ENCODE measurements around the gene PKP1. TPM values are rescaled to one million over a fixed set of nuclear protein-coding genes. Genes with fewer than 3 reads are reported as not detected.

The PKP1 gene
- total and polyA plus RNA-seq, 2 donors (not counting 3 experiments of a cell fraction or from before 2014, with no cell fraction given) = 0.01 TPM; not detected in 1

DNA sequence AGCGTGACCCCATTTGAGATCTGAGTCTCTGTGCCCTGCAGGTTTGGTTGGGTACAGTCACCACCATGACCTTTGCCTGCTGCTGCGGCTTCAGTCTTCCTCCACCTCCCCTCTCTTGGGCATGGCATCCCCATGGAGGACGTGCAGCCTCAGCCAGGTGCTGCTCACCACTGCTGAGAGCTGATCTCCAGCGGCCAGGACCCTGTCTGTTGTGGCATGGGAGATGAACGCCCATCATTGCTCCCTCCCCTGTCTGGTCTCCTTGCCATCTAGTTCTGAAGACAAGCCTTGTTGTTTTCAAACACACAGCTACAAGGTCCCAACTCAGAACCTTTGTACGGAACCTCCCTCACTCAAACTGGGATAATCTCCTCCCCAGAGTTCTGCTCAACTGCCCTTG lies 19.2 kb upstream of the PKP1 start:
- POLR2A ChIA-PET = no interaction called here
- Histone ChIP-seq H3K27me3 (ENCODE audit: control insufficient read depth in 2 of 2, insufficient read depth in 2 of 2, low read length in 2 of 2) (peaks cover 14 to 20% of the 10 kb centered on the region in 2 experiments), H3K9me3 (replicated peaks; ENCODE audit: control insufficient read depth, insufficient read depth, low read length) (no peaks in the 10 kb centered on the region), H3K4me2 (ENCODE audit: insufficient read depth, low read length) (no peak overlapping the region), H3K27ac (ENCODE audit: insufficient read depth, low read depth, low read length) (no peak overlapping the region), H3K4me1 (ENCODE audit: control insufficient read depth, extremely low read depth, insufficient read depth, low read length) (no peaks in the 10 kb centered on the region), H3K79me2 (ENCODE audit: control insufficient read depth, insufficient read depth, low read length) (no peaks in the 10 kb centered on the region), H2AFZ (ENCODE audit: low read depth, low read length) (no peak overlapping the region), H4K20me1 (replicated peaks; ENCODE audit: control insufficient read depth, extremely low read depth, insufficient read depth, low read length) (no peaks in the 10 kb centered on the region), H3K9ac (replicated peaks; ENCODE audit: extremely low read depth, insufficient read depth, low read length) (no peak overlapping the region), H3K36me3 (ENCODE audit: control insufficient read depth in 2 of 2, extremely low read depth in 1 of 2, insufficient read depth in 2 of 2, low read length in 2 of 2) (no peaks in the 10 kb centered on the region), H3K4me3 (replicated peaks in 1 of 3; ENCODE audit: insufficient read depth in 1 of 3, low read depth in 1 of 3, low read length in 3 of 3) (no peak overlapping the region), H3K9me1 (replicated peaks; ENCODE audit: control insufficient read depth, extremely low read depth, insufficient read depth, low read length) (no peaks in the 10 kb centered on the region)
- dilution Hi-C loops (cut with MboI; ENCODE audit: extremely low pct_ligation_motif_present, low sequenced_read_pairs) (no loop called here), intact Hi-C loops (cut with micrococcal nuclease) (no loop called here)
- CTCF ChIA-PET = interaction anchor here (1.5 to 2.3 kb wide), 2 partner anchors 84 to 97 kb away, joined by 3 to 7 read pairs; no protein-coding TSS in a partner anchor
- no TSS peak for BruUV-seq (replicated peaks)
- FAIRE-seq (no peak), DNase-seq (ENCODE audit: low read depth, low spot score) (no peak)
- no peak for TF ChIP-seq POLR2A (IDR thresholded peaks at IDR 0.05; ENCODE audit: low read depth, low read length)
- TF ChIP-seq JUN (IDR thresholded peaks at IDR 0.05; ENCODE audit: borderline replicate concordance, insufficient read depth, insufficient read length, low read depth) = no peak
- TF ChIP-seq MYC (IDR thresholded peaks at IDR 0.05; ENCODE audit: low read depth, low read length) = no peak
- TF ChIP-seq EZH2 (IDR thresholded peaks at IDR 0.05; ENCODE audit: borderline replicate concordance, low read depth, low read length, severe bottlenecking) = no peak
- no peak for TF ChIP-seq GATA2 (IDR thresholded peaks at IDR 0.05; ENCODE audit: insufficient read depth, insufficient read length, low read depth, low read length)
- no peak for TF ChIP-seq POLR2AphosphoS5 (IDR thresholded peaks at IDR 0.05; ENCODE audit: insufficient read depth, low read depth, low read length)
- TF ChIP-seq, protein P1, sequence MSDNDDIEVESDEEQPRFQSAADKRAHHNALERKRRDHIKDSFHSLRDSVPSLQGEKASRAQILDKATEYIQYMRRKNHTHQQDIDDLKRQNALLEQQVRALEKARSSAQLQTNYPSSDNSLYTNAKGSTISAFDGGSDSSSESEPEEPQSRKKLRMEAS (IDR thresholded peaks at IDR 0.05; ENCODE audit: insufficient read depth, insufficient read length) = no peak
- no peak for TF ChIP-seq FOS (IDR thresholded peaks at IDR 0.05; ENCODE audit: borderline replicate concordance, insufficient read depth, low read length)
- TF ChIP-seq, protein P2, sequence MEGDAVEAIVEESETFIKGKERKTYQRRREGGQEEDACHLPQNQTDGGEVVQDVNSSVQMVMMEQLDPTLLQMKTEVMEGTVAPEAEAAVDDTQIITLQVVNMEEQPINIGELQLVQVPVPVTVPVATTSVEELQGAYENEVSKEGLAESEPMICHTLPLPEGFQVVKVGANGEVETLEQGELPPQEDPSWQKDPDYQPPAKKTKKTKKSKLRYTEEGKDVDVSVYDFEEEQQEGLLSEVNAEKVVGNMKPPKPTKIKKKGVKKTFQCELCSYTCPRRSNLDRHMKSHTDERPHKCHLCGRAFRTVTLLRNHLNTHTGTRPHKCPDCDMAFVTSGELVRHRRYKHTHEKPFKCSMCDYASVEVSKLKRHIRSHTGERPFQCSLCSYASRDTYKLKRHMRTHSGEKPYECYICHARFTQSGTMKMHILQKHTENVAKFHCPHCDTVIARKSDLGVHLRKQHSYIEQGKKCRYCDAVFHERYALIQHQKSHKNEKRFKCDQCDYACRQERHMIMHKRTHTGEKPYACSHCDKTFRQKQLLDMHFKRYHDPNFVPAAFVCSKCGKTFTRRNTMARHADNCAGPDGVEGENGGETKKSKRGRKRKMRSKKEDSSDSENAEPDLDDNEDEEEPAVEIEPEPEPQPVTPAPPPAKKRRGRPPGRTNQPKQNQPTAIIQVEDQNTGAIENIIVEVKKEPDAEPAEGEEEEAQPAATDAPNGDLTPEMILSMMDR (IDR thresholded peaks at IDR 0.05; ENCODE audit: extremely low read depth in 1 of 2, insufficient read depth in 1 of 2, low read depth in 1 of 2, low read length in 2 of 2) = no peak
